Liver (tissue), 9 donors: ENCODE results near the gene TLCD5. TPM values are rescaled to one million over a fixed set of nuclear protein-coding genes. Genes with fewer than 3 reads are reported as not detected.

Source experiments
- DNase-seq: peaks from one replicate; pipeline ENCODE4 v3.0.0-alpha.2; 2017; ENCODE audit warnings: low spot score
- H3K27ac ChIP-seq, 2 donors: one replicate each; pipeline ENCODE4 v1.7.0; 2013; ENCODE audit warnings: inconsistent platforms in 2 of 2, low read length in 2 of 2, control low read depth in 1 of 2, low read depth in 1 of 2, mild to moderate bottlenecking in 1 of 2
- H3K27me3 ChIP-seq, 4 donors: one replicate each; pipeline versions ENCODE4 v1.6.1 to v1.7.0; 2013; ENCODE audit warnings: low read length in 3 of 4, inconsistent platforms in 1 of 4, mild to moderate bottlenecking in 1 of 4, moderate library complexity in 1 of 4; ENCODE audit not compliant: control insufficient read depth in 4 of 4, insufficient read depth in 4 of 4
- H3K36me3 ChIP-seq, 4 donors: one replicate each; pipeline versions ENCODE4 v1.6.1 to v1.7.0; 2013; ENCODE audit warnings: low read length in 3 of 4, mild to moderate bottlenecking in 3 of 4, low read depth in 1 of 4, moderate library complexity in 1 of 4; ENCODE audit not compliant: control insufficient read depth in 4 of 4, insufficient read depth in 3 of 4
- H3K4me1 ChIP-seq, 4 donors: one replicate each; pipeline versions ENCODE4 v1.6.1 to v1.7.0; 2013; ENCODE audit warnings: low read length in 3 of 4, mild to moderate bottlenecking in 3 of 4, moderate library complexity in 1 of 4; ENCODE audit not compliant: control insufficient read depth in 4 of 4, insufficient read depth in 4 of 4
- H3K4me3 ChIP-seq, 3 donors: one replicate each; pipeline versions ENCODE4 v1.6.1 to v1.7.0; 2013; ENCODE audit warnings: low read length in 3 of 3, control low read depth in 1 of 3, low read depth in 1 of 3, mild to moderate bottlenecking in 1 of 3
- H3K9ac ChIP-seq, 2 donors: one replicate each; pipeline ENCODE4 v1.7.0; 2013; ENCODE audit warnings: low read length in 2 of 2, mild to moderate bottlenecking in 2 of 2, moderate library complexity in 2 of 2, control low read depth in 1 of 2, low read depth in 1 of 2
- H3K9me3 ChIP-seq, 4 donors: one replicate each; pipeline versions ENCODE4 v1.6.1 to v1.7.0; 2013; ENCODE audit warnings: low read length in 3 of 4; ENCODE audit not compliant: control insufficient read depth in 4 of 4
- EGR1 ChIP-seq, 2 donors: IDR thresholded peaks; 2 replicates each; pipeline ENCODE4 v1.6.1; 2016 to 2018; ENCODE audit warnings: antibody characterized with exemption in 2 of 2, low read depth in 2 of 2
- FOXA1 ChIP-seq: IDR thresholded peaks from 2 replicates; pipeline ENCODE4 v1.6.1; 2016; ENCODE audit warnings: antibody characterized with exemption
- FOXA2 ChIP-seq: IDR thresholded peaks from 2 replicates; pipeline ENCODE4 v1.6.1; 2016; ENCODE audit warnings: antibody characterized with exemption
- GABPA ChIP-seq, 2 donors: IDR thresholded peaks in 1 of 2; conservative IDR thresholded peaks in 1 of 2; 2 replicates each; pipeline ENCODE4 v1.6.1; 2016; ENCODE audit warnings: antibody characterized with exemption in 2 of 2, mild to moderate bottlenecking in 1 of 2, moderate library complexity in 1 of 2
- HNF4A ChIP-seq, 2 donors: conservative IDR thresholded peaks; 2 replicates each; pipeline ENCODE4 v1.6.1; 2016; ENCODE audit warnings: antibody characterized with exemption in 2 of 2, mild to moderate bottlenecking in 2 of 2
- HNF4G ChIP-seq: IDR thresholded peaks from 2 replicates; pipeline ENCODE4 v1.6.1; 2016; ENCODE audit warnings: antibody characterized with exemption
- JUND ChIP-seq, 2 donors: IDR thresholded peaks; 2 replicates each; pipeline ENCODE4 v1.6.1; 2016; ENCODE audit warnings: antibody characterized with exemption in 2 of 2
- NR2F2 ChIP-seq: IDR thresholded peaks from 2 replicates; pipeline ENCODE4 v1.6.1; 2016; ENCODE audit warnings: antibody characterized with exemption
- RAD21 ChIP-seq, 2 donors: IDR thresholded peaks; 2 replicates each; pipeline ENCODE4 v1.6.1; 2016; ENCODE audit warnings: antibody characterized with exemption in 2 of 2, mild to moderate bottlenecking in 2 of 2
- RXRA ChIP-seq, 2 donors: IDR thresholded peaks; 2 replicates each; pipeline ENCODE4 v1.6.1; 2017 to 2018; ENCODE audit warnings: antibody characterized with exemption in 2 of 2, mild to moderate bottlenecking in 1 of 2
- SP1 ChIP-seq: IDR thresholded peaks from 2 replicates; pipeline ENCODE4 v1.6.1; 2018; ENCODE audit warnings: antibody characterized with exemption, mild to moderate bottlenecking
- TAF1 ChIP-seq: conservative IDR thresholded peaks from 2 replicates; pipeline ENCODE4 v1.6.1; 2016; ENCODE audit warnings: antibody characterized with exemption, mild to moderate bottlenecking
- YY1 ChIP-seq: IDR thresholded peaks from 2 replicates; pipeline ENCODE4 v1.6.1; 2016; ENCODE audit warnings: antibody characterized with exemption, mild to moderate bottlenecking
- WGBS: extraction: QIAGEN DNeasy Blood & Tissue Kit; methylation state at CpG from one replicate; pipeline ENCODE4 v1.1.7; 2013; 5-methylcytosine and 5-hydroxymethylcytosine counted together
- polyA plus RNA-seq, 2 donors: library from polyadenylated mRNA; stranded (reverse) in 1 of 2; unstranded in 1 of 2; fragments of 200-250 nt in 1 of 2; fragments of >200 nt in 1 of 2; fragmentation: Nextera tagmentation in 1 of 2; extraction: Ambion mirVana in 1 of 2; gene quantifications; one replicate each; pipeline versions ENCODE4 v1.2.1 to v1.2.3, GENCODE V29; 2013 to 2015
- total RNA-seq, 2 donors: library from RNA; depleted of rRNA; stranded (reverse); fragments of >200 nt; gene quantifications; one replicate each; pipeline ENCODE4 v1.2.3, GENCODE V29; 2014
- TF ChIP-seq, protein P1 (sequence below): IDR thresholded peaks from 2 replicates; pipeline ENCODE4 v1.6.1; 2016; ENCODE audit warnings: antibody characterized with exemption
- TF ChIP-seq, protein P2 (sequence below): IDR thresholded peaks from 2 replicates; pipeline ENCODE4 v1.6.1; 2016; ENCODE audit warnings: antibody characterized with exemption
- TF ChIP-seq, protein P3 (sequence below): fragments of 150-350 bp; IDR thresholded peaks from 2 replicates; pipeline ENCODE4 v1.5.1; 2017; ENCODE audit warnings: improper control_type of control experiment, low read depth, low read length; ENCODE audit not compliant: missing input control
- TF ChIP-seq, protein P4 (sequence below): IDR thresholded peaks from 2 replicates; pipeline ENCODE4 v1.6.1; 2016; ENCODE audit warnings: antibody characterized with exemption
- TF ChIP-seq, protein P5 (sequence below): IDR thresholded peaks from 2 replicates; pipeline ENCODE4 v1.6.1; 2016; ENCODE audit warnings: antibody characterized with exemption, mild to moderate bottlenecking
- donor health status: healthy.
- donor health status: healthy.
- donor health status: healthy.
- donor health status: healthy.
- donor health status: healthy.

The TLCD5 gene
- total and polyA plus RNA-seq, 4 donors, result 0.31 to 1.2 (median 0.68) TPM

DNA sequence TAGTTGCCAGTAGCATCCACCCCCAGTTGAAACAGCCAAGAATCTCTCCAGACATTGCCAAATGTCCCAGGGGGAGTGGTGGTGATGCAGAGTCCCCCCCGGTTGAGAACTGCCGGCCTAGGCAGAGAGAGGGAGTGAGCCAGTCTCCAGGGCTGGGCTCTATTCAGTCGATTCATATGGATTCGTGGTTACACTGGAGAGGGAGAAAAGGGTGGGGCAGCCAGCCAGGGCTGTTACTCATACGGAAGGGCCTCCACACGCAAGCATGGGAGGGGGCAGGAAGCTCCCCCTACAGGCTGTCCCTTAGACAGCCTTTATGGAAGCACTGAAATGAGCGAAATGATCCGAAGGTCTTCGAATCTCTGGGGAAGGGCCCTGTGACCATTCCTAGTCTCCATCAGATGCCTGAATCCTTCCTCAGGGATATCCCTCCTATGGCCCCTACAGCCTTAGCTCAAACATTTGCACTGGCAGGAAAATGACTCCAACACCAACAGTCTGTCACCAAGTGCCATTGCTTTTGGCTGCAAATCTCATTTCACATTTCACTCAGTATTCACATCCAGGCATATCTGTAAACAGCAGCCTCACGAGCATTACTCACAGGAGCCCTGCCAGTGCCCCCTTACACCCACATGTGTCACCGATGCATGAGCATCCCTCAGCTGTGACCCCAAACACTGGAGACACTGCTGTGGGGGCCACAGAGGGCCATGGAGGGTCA lies 18.4 kb upstream of the TLCD5 start:
- TF ChIP-seq NR2F2 (no peak), HNF4A (conservative IDR thresholded peaks at IDR 0.05) (no peak)
- TF ChIP-seq, protein P1, sequence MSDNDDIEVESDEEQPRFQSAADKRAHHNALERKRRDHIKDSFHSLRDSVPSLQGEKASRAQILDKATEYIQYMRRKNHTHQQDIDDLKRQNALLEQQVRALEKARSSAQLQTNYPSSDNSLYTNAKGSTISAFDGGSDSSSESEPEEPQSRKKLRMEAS, result no peak
- 77% methylated on average over 11 of the region's 11 CpGs for WGBS
- DNase-seq, result no peak

DNA sequence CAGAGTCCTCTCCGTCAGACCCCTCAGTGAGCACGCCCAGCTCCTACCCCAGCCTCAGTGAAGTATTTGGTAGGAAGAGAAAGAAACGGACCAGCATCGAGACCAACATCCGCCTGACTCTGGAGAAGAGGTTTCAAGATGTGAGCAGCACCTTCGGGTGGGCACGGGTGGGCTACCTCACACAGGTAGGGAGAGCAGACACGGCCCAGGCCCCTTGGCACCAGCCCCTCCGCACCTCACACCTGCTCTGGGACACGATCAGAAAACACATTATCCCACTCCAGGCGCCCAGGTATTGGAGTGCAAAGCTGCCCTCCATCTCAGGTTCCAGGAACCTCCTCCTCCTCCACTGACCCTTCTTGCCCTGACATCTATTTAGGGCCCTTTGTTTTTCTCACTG lies 17.6 kb upstream of the TLCD5 start:
- Histone ChIP-seq H3K27me3 (no peaks in the 10 kb centered on the region), H3K27ac (no peak overlapping the region), H3K9ac (no peak overlapping the region), H3K36me3 (no peaks in the 10 kb centered on the region), H3K4me1 (peaks cover 0 to 2% (median 0%) of the 10 kb centered on the region in 4 donors), H3K9me3 (no peaks in the 10 kb centered on the region), H3K4me3 (no peak overlapping the region)
- TF ChIP-seq YY1, result no peak
- TF ChIP-seq SP1, result no peak
- no peak for TF ChIP-seq HNF4A (conservative IDR thresholded peaks at IDR 0.05)
- TF ChIP-seq, protein P2, sequence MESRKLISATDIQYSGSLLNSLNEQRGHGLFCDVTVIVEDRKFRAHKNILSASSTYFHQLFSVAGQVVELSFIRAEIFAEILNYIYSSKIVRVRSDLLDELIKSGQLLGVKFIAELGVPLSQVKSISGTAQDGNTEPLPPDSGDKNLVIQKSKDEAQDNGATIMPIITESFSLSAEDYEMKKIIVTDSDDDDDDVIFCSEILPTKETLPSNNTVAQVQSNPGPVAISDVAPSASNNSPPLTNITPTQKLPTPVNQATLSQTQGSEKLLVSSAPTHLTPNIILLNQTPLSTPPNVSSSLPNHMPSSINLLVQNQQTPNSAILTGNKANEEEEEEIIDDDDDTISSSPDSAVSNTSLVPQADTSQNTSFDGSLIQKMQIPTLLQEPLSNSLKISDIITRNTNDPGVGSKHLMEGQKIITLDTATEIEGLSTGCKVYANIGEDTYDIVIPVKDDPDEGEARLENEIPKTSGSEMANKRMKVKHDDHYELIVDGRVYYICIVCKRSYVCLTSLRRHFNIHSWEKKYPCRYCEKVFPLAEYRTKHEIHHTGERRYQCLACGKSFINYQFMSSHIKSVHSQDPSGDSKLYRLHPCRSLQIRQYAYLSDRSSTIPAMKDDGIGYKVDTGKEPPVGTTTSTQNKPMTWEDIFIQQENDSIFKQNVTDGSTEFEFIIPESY, result no peak
- TF ChIP-seq EGR1 (IDR thresholded peaks at IDR 0.05; ENCODE audit: low read depth in 2 of 2), result no peak
- TF ChIP-seq, protein P3, sequence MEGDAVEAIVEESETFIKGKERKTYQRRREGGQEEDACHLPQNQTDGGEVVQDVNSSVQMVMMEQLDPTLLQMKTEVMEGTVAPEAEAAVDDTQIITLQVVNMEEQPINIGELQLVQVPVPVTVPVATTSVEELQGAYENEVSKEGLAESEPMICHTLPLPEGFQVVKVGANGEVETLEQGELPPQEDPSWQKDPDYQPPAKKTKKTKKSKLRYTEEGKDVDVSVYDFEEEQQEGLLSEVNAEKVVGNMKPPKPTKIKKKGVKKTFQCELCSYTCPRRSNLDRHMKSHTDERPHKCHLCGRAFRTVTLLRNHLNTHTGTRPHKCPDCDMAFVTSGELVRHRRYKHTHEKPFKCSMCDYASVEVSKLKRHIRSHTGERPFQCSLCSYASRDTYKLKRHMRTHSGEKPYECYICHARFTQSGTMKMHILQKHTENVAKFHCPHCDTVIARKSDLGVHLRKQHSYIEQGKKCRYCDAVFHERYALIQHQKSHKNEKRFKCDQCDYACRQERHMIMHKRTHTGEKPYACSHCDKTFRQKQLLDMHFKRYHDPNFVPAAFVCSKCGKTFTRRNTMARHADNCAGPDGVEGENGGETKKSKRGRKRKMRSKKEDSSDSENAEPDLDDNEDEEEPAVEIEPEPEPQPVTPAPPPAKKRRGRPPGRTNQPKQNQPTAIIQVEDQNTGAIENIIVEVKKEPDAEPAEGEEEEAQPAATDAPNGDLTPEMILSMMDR, result no peak
- no peak for TF ChIP-seq TAF1
- no peak for TF ChIP-seq JUND (IDR thresholded peaks at IDR 0.05)
- TF ChIP-seq HNF4G, result no peak
- no peak for TF ChIP-seq NR2F2
- TF ChIP-seq FOXA1, result no peak
- TF ChIP-seq FOXA2, result no peak
- TF ChIP-seq, protein P1, result no peak
- no peak for TF ChIP-seq RAD21 (IDR thresholded peaks at IDR 0.05)
- TF ChIP-seq, protein P4, sequence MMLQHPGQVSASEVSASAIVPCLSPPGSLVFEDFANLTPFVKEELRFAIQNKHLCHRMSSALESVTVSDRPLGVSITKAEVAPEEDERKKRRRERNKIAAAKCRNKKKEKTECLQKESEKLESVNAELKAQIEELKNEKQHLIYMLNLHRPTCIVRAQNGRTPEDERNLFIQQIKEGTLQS, result no peak
- no peak for TF ChIP-seq RXRA (IDR thresholded peaks at IDR 0.05)
- TF ChIP-seq, protein P5, sequence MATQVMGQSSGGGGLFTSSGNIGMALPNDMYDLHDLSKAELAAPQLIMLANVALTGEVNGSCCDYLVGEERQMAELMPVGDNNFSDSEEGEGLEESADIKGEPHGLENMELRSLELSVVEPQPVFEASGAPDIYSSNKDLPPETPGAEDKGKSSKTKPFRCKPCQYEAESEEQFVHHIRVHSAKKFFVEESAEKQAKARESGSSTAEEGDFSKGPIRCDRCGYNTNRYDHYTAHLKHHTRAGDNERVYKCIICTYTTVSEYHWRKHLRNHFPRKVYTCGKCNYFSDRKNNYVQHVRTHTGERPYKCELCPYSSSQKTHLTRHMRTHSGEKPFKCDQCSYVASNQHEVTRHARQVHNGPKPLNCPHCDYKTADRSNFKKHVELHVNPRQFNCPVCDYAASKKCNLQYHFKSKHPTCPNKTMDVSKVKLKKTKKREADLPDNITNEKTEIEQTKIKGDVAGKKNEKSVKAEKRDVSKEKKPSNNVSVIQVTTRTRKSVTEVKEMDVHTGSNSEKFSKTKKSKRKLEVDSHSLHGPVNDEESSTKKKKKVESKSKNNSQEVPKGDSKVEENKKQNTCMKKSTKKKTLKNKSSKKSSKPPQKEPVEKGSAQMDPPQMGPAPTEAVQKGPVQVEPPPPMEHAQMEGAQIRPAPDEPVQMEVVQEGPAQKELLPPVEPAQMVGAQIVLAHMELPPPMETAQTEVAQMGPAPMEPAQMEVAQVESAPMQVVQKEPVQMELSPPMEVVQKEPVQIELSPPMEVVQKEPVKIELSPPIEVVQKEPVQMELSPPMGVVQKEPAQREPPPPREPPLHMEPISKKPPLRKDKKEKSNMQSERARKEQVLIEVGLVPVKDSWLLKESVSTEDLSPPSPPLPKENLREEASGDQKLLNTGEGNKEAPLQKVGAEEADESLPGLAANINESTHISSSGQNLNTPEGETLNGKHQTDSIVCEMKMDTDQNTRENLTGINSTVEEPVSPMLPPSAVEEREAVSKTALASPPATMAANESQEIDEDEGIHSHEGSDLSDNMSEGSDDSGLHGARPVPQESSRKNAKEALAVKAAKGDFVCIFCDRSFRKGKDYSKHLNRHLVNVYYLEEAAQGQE, result no peak
- no peak for TF ChIP-seq GABPA (IDR thresholded peaks at IDR 0.05 in 1 of 2, conservative IDR thresholded peaks at IDR 0.05 in 1 of 2)
- no peak for DNase-seq
- 92% methylated on average over 11 of the region's 11 CpGs for WGBS

More for the DNA sequence above, 18.4 kb upstream of the TLCD5 start:
- peaks cover 0 to 4% (median 2%) of the 10 kb centered on the region in 4 donors for H3K4me1 ChIP-seq
- no peak overlapping the region for H3K9ac ChIP-seq
- no peaks in the 10 kb centered on the region for H3K9me3 ChIP-seq
- no peaks in the 10 kb centered on the region for H3K27me3 ChIP-seq
- H3K4me3 ChIP-seq, result no peak overlapping the region
- no peak overlapping the region for H3K27ac ChIP-seq
- no peaks in the 10 kb centered on the region for H3K36me3 ChIP-seq
